Loucy (cell line): Measurements from ENCODE around the gene DNAH17.

ENCODE experiments used
- H2AFZ ChIP-seq: fragments of 200-600 bp; sonication (generic); 2 replicates; pipeline ENCODE4 v1.6.0; 2016; ENCODE audit warnings: antibody characterized with exemption, mild to moderate bottlenecking, low read length, moderate library complexity
- H3F3A ChIP-seq: fragments of 200-600 bp; 2 replicates; pipeline ENCODE4 v1.6.0; 2016; ENCODE audit warnings: antibody characterized with exemption, low read depth, mild to moderate bottlenecking
- H3K27me3 ChIP-seq: fragments of 200-600 bp; sonication (generic); 2 replicates; pipeline ENCODE4 v1.6.1; 2014; ENCODE audit warnings: low read length, mild to moderate bottlenecking; ENCODE audit not compliant: insufficient read depth, poor library complexity, severe bottlenecking
- H3K36me3 ChIP-seq: fragments of 200-600 bp; sonication (generic); 2 replicates; pipeline ENCODE4 v1.6.1; 2016; ENCODE audit warnings: low read length; ENCODE audit not compliant: insufficient read depth
- H3K4me1 ChIP-seq: fragments of 200-600 bp; sonication (generic); 2 replicates; pipeline ENCODE4 v1.5.1; 2014; ENCODE audit warnings: low read length, mild to moderate bottlenecking; ENCODE audit not compliant: insufficient read depth, poor library complexity, severe bottlenecking
- H3K4me2 ChIP-seq: fragments of 200-600 bp; sonication (generic); 2 replicates; pipeline ENCODE4 v1.6.0; 2014; ENCODE audit warnings: antibody characterized with exemption, low read length, low read depth, mild to moderate bottlenecking; ENCODE audit not compliant: poor library complexity, severe bottlenecking
- H3K4me3 ChIP-seq: fragments of 200-600 bp; sonication (generic); 2 replicates; pipeline ENCODE4 v1.5.1; 2014; ENCODE audit warnings: low read length, mild to moderate bottlenecking, mixed read lengths; ENCODE audit not compliant: poor library complexity, severe bottlenecking
- H3K79me2 ChIP-seq: fragments of 200-600 bp; sonication (generic); 2 replicates; pipeline ENCODE4 v1.6.1; 2014; ENCODE audit warnings: low read length; ENCODE audit not compliant: insufficient read depth
- H3K9ac ChIP-seq: fragments of 200-600 bp; sonication (generic); 2 replicates; pipeline ENCODE4 v1.6.0; 2014; ENCODE audit warnings: mild to moderate bottlenecking, low read depth, low read length, moderate library complexity; ENCODE audit not compliant: poor library complexity, severe bottlenecking
- H3K9me2 ChIP-seq: fragments of 200-600 bp; sonication (generic); replicated peaks from 2 replicates; pipeline ENCODE4 v1.6.1; 2016; ENCODE audit warnings: low read depth, low read length, mixed read lengths
- H3K9me3 ChIP-seq: fragments of 200-600 bp; sonication (generic); 2 replicates; pipeline ENCODE4 v1.6.1; 2014; ENCODE audit warnings: mild to moderate bottlenecking, antibody characterized with exemption, low read length, low read depth; ENCODE audit not compliant: insufficient read depth
- H4K20me1 ChIP-seq: fragments of 200-600 bp; sonication (generic); 2 replicates; pipeline ENCODE4 v1.6.0; 2014; ENCODE audit warnings: antibody characterized with exemption, low read length, mild to moderate bottlenecking; ENCODE audit not compliant: insufficient read depth, poor library complexity, severe bottlenecking
- CTCF ChIP-seq: fragments of 200-600 bp; sonication (generic); conservative IDR thresholded peaks from 2 replicates; pipeline ENCODE4 v1.5.1; 2014; ENCODE audit warnings: mild to moderate bottlenecking, antibody characterized with exemption, low read length
- EZH2phosphoT487 ChIP-seq: fragments of 200-600 bp; IDR thresholded peaks from 2 replicates; pipeline ENCODE4 v1.6.1; 2018; ENCODE audit warnings: antibody characterized with exemption, mild to moderate bottlenecking, moderate library complexity, borderline replicate concordance

Gene DNAH17

GRCh38 chr17:78589031-78589675, 12.0 kb upstream of the DNAH17 start:
- no peak for TF ChIP-seq EZH2phosphoT487
- no peak for TF ChIP-seq CTCF
- H3K9me2 ChIP-seq, result no peaks in the 10 kb centered on the region
- H3K27me3 ChIP-seq, result no peaks in the 10 kb centered on the region
- no peak overlapping the region for H3K4me3 ChIP-seq
- H3K9me3 ChIP-seq, result no peaks in the 10 kb centered on the region
- no peak overlapping the region for H3K9ac ChIP-seq
- H3K4me2 ChIP-seq, result no peak overlapping the region
- H4K20me1 ChIP-seq, result no peaks in the 10 kb centered on the region
- H3K4me1 ChIP-seq, result peaks cover 9% of the 10 kb centered on the region
- H3K36me3 ChIP-seq, result no peaks in the 10 kb centered on the region
- no peaks in the 10 kb centered on the region for H3K79me2 ChIP-seq
- no peaks in the 10 kb centered on the region for H3F3A ChIP-seq
- no peak overlapping the region for H2AFZ ChIP-seq

DNA sequence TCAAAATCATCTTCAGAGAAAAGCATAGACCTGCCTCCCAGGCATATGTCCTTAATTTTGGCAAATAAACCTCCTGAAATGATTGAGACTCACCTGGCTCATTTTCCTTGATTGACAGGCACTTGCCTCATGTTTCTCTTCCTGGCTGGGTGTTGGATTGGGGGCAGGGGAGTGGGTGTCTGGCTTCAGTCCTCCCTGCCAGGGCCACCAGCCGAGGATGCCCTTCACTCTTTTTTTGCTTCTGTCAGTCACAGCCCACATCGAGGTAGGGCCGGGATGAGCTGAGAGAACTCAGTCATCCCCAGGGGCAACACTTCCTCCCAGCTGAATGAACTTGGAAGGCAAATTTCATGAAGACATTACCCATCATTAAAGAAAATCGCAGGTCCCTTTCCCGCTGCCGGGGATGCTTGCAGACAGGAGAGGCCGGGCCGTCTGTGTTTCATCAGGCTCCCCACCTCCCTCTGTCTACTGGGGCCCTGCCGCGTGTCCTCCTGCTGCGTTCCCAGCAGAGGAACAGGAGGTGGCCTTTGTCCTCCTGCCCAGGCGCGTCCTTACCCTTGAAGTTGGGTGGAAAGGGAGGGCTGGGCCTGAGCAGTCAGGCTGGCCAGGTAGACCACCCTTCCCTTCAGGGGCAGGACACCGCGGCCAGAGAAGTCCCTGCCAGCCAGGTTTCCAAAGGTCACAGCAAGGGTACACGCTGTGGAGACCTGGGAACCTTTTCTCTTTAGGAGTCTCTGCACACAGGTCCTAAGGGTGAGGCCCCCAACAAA, 11.2 kb upstream of the DNAH17 start:
- Histone ChIP-seq H3K36me3 (no peaks in the 10 kb centered on the region), H3K4me3 (no peak overlapping the region), H3K9me2 (no peaks in the 10 kb centered on the region), H3K4me1 (peaks cover 9% of the 10 kb centered on the region), H2AFZ (no peak overlapping the region), H3K79me2 (no peaks in the 10 kb centered on the region), H3F3A (no peaks in the 10 kb centered on the region), H3K27me3 (no peaks in the 10 kb centered on the region), H3K9me3 (no peaks in the 10 kb centered on the region), H4K20me1 (no peaks in the 10 kb centered on the region), H3K4me2 (no peak overlapping the region), H3K9ac (no peak overlapping the region)
- TF ChIP-seq EZH2phosphoT487 (no peak), CTCF (no peak)

DNA sequence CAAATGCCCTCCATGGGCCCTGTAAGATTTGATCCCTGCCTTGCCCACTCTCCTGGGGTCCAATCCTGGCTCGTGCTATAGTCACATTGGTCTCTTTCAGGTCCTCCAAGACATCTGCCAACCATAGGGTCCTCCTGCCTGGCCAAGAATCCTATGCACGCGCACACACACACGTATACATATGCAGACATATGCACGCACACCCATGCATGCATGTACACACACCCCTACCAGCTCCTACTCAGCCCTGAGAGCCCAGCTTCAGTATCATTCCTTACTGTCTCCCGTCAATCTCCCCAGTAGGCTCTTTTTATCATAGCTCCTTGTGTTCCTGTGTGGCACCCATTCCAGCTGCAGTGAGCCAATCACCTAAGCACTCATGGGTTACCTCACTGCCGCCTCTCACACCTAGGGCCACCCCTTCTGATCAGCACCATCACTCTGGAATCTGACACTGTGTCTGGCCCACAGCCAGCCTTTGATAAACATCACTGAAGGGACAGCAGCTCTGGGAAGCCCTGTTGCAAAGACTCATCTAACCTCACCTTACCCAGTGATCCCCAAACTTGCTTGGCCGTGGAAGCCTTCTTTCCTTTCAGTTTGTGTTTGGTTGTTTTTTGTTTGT, 7.9 kb upstream of the DNAH17 start:
- H3K27me3 ChIP-seq, result no peaks in the 10 kb centered on the region
- H2AFZ ChIP-seq, result no peak overlapping the region
- H3K4me3 ChIP-seq, result no peak overlapping the region
- no peaks in the 10 kb centered on the region for H3K9me2 ChIP-seq
- no peaks in the 10 kb centered on the region for H4K20me1 ChIP-seq
- no peak overlapping the region for H3K9ac ChIP-seq
- H3K79me2 ChIP-seq, result no peaks in the 10 kb centered on the region
- TF ChIP-seq CTCF, result no peak
- no peak for TF ChIP-seq EZH2phosphoT487
- no peaks in the 10 kb centered on the region for H3K36me3 ChIP-seq
- no peaks in the 10 kb centered on the region for H3K4me1 ChIP-seq
- H3F3A ChIP-seq, result no peaks in the 10 kb centered on the region
- no peaks in the 10 kb centered on the region for H3K9me3 ChIP-seq
- H3K4me2 ChIP-seq, result no peak overlapping the region
